Mesothelial cell of epicardium (in vitro differentiated cells): ENCODE measurements around the gene MICAL2. TPM values are rescaled to one million over a fixed set of nuclear protein-coding genes. Genes with fewer than 3 reads are reported as not detected.

ENCODE experiments used
- DNase-seq, 2 experiments: peaks; one replicate each; pipeline ENCODE4 v3.0.0; 2021; ENCODE audit warnings: low spot score in 2 of 2; ENCODE audit not compliant: unreplicated experiment in 2 of 2
- H3K27ac Mint-ChIP-seq: 2 replicates; pipeline ENCODE4 v1.8.0; 2021; ENCODE audit warnings: mixed read lengths
- H3K27me3 Mint-ChIP-seq: 2 replicates; pipeline ENCODE4 v1.8.0; 2021; ENCODE audit warnings: low read depth, mixed read lengths
- H3K36me3 Mint-ChIP-seq: 2 replicates; pipeline ENCODE4 v1.8.0; 2021; ENCODE audit warnings: mixed read lengths
- H3K4me1 Mint-ChIP-seq: 2 replicates; pipeline ENCODE4 v1.8.0; 2021; ENCODE audit warnings: mixed read lengths
- H3K4me3 Mint-ChIP-seq: 2 replicates; pipeline ENCODE4 v1.8.0; 2021; ENCODE audit warnings: mild to moderate bottlenecking, moderate library complexity, mixed read lengths
- H3K9me3 Mint-ChIP-seq: 2 replicates; pipeline ENCODE4 v1.8.0; 2021; ENCODE audit warnings: mixed read lengths
- total RNA-seq: library from RNA; stranded (reverse); gene quantifications from 3 replicates; pipeline ENCODE4 v1.2.1, GENCODE V29; 2021
- TF ChIP-seq, protein P1 (sequence below): fragments of 200-600 bp; sonication (generic); IDR thresholded peaks from one replicate; pipeline ENCODE4 v1.5.0; 2021; ENCODE audit warnings: antibody characterized with exemption; ENCODE audit not compliant: unreplicated experiment

The MICAL2 gene
- total RNA-seq, 1 donor from 2014 or later = 15.0 TPM

DNA sequence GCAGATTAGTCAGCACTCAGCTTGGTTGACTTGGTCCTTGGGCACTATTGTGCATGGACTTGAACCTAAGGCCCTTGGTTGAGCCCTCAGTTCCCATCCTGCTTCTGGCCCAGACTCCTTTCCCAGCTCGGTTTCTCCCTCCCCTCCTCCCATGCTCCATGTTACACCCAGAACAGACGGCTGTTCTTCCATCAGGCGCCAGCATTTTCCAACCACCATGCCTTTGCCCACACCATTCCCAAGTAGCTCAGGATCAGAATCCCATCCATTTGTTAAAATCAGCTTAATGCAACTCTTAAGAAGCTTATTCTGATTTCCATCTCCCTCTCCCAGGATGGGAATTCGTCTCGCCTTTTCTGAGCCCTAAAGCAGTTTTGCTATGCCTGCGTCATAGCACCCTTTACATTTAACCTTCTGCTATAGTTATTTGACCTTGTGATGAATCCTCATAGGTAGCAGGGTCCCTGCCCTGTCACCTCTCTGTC is 110.7 kb downstream of the MICAL2 start:
- H3K4me3 Mint-ChIP-seq = no peak overlapping the region
- no peaks in the 10 kb centered on the region for H3K9me3 Mint-ChIP-seq
- no peak overlapping the region for H3K27ac Mint-ChIP-seq
- TF ChIP-seq, protein P1, sequence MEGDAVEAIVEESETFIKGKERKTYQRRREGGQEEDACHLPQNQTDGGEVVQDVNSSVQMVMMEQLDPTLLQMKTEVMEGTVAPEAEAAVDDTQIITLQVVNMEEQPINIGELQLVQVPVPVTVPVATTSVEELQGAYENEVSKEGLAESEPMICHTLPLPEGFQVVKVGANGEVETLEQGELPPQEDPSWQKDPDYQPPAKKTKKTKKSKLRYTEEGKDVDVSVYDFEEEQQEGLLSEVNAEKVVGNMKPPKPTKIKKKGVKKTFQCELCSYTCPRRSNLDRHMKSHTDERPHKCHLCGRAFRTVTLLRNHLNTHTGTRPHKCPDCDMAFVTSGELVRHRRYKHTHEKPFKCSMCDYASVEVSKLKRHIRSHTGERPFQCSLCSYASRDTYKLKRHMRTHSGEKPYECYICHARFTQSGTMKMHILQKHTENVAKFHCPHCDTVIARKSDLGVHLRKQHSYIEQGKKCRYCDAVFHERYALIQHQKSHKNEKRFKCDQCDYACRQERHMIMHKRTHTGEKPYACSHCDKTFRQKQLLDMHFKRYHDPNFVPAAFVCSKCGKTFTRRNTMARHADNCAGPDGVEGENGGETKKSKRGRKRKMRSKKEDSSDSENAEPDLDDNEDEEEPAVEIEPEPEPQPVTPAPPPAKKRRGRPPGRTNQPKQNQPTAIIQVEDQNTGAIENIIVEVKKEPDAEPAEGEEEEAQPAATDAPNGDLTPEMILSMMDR = no peak
- peaks cover 4% of the 10 kb centered on the region for H3K27me3 Mint-ChIP-seq
- DNase-seq = no peak
- no peaks in the 10 kb centered on the region for H3K36me3 Mint-ChIP-seq
- peaks cover 30% of the 10 kb centered on the region for H3K4me1 Mint-ChIP-seq

- H3K36me3 Mint-ChIP-seq = no peaks in the 10 kb centered on the region
- DNase-seq = no peak
- no peak overlapping the region for H3K27ac Mint-ChIP-seq
- H3K9me3 Mint-ChIP-seq = no peaks in the 10 kb centered on the region
- peaks cover 25% of the 10 kb centered on the region for H3K4me1 Mint-ChIP-seq
- no peak overlapping the region for H3K4me3 Mint-ChIP-seq
- H3K27me3 Mint-ChIP-seq = peaks cover 4% of the 10 kb centered on the region
- TF ChIP-seq, protein P1 = no peak
Measured at GRCh38 chr11:12222055-12222792, 111.8 kb downstream of the MICAL2 start.

DNA sequence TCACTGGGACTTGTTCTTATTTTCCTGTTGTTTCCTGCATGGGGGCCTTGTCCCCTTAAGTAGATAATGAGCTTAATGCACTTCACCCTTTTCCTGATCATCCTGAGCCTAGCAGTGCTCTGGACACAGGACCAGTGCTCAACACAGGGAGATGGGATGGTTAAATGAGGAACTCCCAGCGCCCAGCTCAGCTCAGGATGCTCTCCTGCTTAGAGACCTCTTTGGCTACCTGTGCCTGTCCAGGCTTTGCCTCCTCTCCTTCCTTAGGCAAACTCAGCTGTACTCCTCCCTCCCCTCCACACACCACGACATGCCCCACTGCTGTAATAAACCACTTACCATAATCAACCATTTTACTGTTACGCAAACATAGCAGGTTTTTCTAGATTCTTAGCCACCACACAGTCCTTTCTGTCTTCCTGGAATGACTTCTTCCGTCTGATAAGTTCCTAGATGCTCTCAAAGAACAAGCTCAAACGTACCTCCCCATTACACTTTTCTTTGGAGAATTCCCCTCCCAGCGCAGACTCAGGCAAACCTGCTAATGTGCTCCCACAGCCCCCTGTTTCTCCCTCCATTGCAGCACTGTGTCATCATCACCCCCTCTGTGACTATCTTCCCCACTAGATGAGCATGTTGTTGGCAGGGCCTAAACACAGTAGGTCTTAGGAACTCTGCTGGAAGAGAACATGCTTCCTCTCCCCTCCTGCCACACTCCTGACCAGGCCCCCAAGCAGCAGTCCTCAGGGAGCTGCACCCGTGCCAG is 113.6 kb downstream of the MICAL2 start:
- Mint-ChIP-seq H3K27me3 (no peaks in the 10 kb centered on the region), H3K9me3 (no peaks in the 10 kb centered on the region), H3K4me1 (peaks cover 15% of the 10 kb centered on the region), H3K4me3 (no peak overlapping the region), H3K36me3 (no peaks in the 10 kb centered on the region), H3K27ac (peak overlapping the region; percentile 28)
- TF ChIP-seq, protein P1 = no peak
- no peak for DNase-seq

DNA sequence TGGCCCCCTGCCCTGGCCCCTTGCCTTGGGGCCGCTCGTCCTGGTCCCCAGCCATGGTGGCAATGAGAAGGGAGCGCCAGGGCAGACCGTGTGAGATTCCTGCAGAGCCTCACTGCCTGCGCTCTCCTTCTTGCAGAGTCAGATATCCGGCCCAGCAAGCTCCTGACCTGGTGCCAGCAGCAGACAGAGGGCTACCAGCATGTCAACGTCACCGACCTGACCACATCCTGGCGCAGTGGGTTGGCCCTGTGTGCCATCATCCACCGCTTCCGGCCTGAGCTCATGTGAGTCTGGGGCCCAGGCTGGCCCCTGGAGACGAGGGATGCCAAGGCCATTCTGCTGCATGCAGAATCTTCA is 114.1 kb downstream of the MICAL2 start:
- TF ChIP-seq, protein P1 = no peak
- Mint-ChIP-seq H3K9me3 (no peaks in the 10 kb centered on the region), H3K27me3 (no peaks in the 10 kb centered on the region), H3K27ac (peak overlapping the region; percentile 28), H3K4me3 (no peak overlapping the region), H3K36me3 (no peaks in the 10 kb centered on the region), H3K4me1 (peaks cover 15% of the 10 kb centered on the region)
- no peak for DNase-seq

- Mint-ChIP-seq H3K9me3 (no peaks in the 10 kb centered on the region), H3K27me3 (no peaks in the 10 kb centered on the region), H3K4me1 (peaks cover 14% of the 10 kb centered on the region), H3K36me3 (no peaks in the 10 kb centered on the region), H3K27ac (no peak overlapping the region), H3K4me3 (no peak overlapping the region)
- no peak for DNase-seq
- TF ChIP-seq, protein P1 = no peak
Measured at GRCh38 chr11:12225046-12225739, 114.8 kb downstream of the MICAL2 start.
